Activated T-cell treated with anti-CD3 and anti-CD28 coated beads, Interleukin-2, amount 50 U/mL, for 1 hour (primary cell): ENCODE data around the gene E4F1.
"Not testable (repeated sequence)": the region's sequence is repeated elsewhere in the genome, so short reads cannot be mapped to it uniquely, and the experiment has no call there.

ENCODE experiments used
- DNase-seq: peaks from one replicate; pipeline ENCODE4 v3.0.0-alpha.2; 2020

The E4F1 gene

GRCh38 chr16:2189252-2189893 lies 34.0 kb upstream of the E4F1 start:
- DNase-seq = no peak

GRCh38 chr16:2190002-2190658 lies 33.3 kb upstream of the E4F1 start:
- DNase-seq = no peak

- no peak for DNase-seq
Observed at GRCh38 chr16:2190659-2191445, 32.5 kb upstream of the E4F1 start.

- no peak for DNase-seq
Observed at GRCh38 chr16:2191446-2191706, 32.0 kb upstream of the E4F1 start.

DNA sequence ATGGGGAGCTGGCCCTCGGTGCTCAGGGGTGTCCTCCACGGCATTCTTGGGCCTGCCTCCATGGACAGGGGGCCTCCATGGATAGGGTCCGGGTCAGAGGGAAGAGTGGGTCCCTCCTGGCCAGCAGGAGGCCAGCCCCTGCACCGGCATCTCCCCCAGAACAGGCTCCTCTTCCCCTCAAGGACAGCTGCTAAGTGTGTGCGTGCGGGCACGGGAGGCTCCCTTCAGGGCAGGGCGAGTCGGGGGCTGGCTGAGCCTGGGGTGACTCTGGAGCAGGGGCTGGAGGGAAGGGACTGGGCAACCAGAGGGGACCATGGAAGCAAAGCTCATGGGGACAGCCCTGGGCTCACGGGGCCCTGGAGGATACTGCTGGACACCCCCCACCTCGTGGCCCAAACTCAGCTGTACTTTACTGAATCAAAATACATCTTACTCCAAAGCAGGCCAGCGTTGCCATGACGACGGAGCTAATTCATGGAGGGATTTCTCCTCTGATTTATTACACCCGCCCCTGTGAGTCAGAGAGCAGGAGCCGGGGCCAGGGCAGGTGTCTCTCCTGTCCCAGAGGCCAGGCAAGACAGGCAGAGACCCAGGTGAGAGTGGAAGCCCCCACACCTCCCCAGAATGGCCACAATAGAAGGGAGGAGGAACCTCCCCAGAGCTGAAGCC lies 29.1 kb upstream of the E4F1 start:
- no peak for DNase-seq

DNA sequence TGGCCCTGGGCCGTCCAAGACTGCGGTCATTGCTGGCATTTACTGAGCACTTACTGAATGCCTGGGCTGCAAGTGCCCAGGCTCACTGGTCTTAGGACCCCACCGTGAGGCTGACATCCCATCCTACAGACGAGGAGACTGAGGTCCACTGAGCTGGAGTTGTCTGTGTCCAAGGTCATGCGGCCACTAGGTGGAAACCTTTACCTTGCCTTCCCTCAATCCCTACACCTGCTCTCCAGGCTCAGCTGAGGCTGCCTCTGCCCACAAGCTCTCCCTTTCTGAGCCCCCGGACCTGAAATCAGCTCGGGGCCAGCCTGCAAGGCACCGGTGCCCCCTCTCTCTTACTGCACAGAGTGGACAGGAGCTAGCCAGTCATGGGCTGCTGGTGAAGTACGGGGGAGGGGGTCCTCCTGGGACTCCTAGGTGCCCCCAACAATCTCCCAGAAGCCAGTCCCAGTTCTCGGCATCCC lies 28.5 kb upstream of the E4F1 start:
- peak; percentile 55 for DNase-seq

- DNase-seq = no peak
Observed at GRCh38 chr16:2195322-2196161, 27.8 kb upstream of the E4F1 start.

DNA sequence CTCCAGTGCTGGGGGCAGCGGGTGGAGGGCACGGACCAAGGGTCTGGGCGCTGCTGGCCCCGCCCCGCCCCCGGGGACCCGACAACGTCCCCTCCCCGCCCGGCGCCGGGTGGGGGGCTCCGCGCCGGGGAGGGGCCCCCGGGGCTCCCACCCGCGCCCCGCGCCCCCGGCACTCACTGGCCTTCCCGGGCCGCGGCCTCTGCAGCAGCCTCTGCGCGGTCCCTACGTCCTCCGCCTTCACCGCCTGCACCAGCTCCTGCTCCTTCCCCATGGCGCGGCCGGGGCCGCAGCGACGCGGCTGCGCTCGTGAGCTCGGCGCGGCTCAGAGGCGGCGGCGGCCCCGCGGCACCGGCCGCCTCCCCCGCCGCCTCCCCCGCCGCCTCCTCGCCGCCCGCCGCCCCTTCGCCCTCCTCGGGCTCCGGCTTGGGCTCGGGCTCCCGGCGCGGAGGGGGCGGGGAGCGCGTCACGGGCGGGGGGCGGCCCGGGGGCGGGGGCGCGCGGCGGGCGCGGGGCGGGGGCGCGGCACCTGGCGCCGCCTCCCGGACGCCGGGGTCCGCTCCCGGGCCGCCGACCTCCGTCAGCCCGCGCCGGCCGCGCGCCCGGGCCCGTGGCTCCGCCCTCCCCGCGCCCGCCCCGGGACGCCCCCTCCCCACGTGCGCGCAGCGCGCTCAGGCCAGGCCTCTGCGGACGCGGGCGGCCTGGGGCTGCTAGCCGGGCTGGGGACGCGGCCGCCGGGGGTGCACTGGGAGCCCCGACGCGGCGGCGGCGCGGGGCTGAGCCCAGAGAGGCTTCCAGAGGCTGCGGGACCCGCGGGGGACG lies 27.0 kb upstream of the E4F1 start, which contains the start of gene CASKIN1:
Gene CASKIN1, minus strand, starts transcription at position 444 of the 819 bp plus-strand sequence. Its CDS starts 173 bp downstream, at position 271.
- DNase-seq = peak; percentile 32

- no peak for DNase-seq
Observed at GRCh38 chr16:2196981-2197511, 26.3 kb upstream of the E4F1 start.

GRCh38 chr16:2197765-2198164 lies 25.6 kb upstream of the E4F1 start:
- no peak for DNase-seq

- DNase-seq = no peak
Observed at GRCh38 chr16:2198283-2198682, 25.1 kb upstream of the E4F1 start.

- no peak for DNase-seq
Observed at GRCh38 chr16:2199095-2199494, 24.3 kb upstream of the E4F1 start.

DNA sequence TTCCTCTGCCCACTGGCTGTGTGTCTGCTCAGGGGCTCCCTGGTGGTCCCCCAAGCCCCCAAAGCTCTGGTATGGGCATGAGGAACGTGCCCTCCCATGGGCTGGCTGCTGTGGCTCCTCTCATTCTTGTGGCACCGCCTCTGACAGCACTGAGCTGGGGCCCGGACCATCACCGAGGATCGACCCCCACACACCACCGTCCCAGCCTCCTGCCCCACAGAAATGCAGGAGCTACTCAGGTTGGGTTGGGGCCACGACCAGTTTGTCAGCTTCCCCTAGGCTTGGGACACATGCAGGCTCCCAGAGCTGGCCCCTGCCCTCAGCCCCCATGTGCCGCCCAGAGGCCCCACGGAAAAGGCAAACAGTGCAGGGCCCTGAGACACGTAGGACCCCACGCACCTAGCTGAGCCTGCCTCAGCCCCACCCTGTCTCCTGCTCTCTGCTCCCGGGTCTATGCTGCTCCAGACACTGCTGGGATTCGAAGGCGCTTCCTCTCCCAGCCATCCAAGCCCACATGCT lies 23.7 kb upstream of the E4F1 start:
- no peak for DNase-seq

DNA sequence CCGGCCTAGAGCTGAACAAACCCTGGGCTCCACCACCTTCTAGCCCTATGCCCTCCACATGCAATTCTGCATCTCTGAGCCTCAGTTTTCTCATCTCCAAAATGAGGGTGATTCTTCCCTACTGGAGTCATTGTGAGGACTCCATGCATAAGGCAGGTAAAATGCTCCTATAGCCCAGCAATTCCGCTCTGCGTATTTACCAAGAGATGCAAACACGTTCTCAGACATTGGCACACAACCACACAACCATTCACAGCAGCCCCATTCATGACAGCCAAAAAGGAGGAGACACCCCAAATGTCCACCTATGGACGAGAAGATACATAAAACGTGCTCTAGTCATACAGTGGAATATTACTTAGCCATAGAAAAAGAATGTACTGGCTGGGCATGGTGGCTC lies 23.1 kb upstream of the E4F1 start:
- no peak for DNase-seq

GRCh38 chr16:2203119-2203688 lies 20.2 kb upstream of the E4F1 start:
- not testable (repeated sequence) for DNase-seq

DNA sequence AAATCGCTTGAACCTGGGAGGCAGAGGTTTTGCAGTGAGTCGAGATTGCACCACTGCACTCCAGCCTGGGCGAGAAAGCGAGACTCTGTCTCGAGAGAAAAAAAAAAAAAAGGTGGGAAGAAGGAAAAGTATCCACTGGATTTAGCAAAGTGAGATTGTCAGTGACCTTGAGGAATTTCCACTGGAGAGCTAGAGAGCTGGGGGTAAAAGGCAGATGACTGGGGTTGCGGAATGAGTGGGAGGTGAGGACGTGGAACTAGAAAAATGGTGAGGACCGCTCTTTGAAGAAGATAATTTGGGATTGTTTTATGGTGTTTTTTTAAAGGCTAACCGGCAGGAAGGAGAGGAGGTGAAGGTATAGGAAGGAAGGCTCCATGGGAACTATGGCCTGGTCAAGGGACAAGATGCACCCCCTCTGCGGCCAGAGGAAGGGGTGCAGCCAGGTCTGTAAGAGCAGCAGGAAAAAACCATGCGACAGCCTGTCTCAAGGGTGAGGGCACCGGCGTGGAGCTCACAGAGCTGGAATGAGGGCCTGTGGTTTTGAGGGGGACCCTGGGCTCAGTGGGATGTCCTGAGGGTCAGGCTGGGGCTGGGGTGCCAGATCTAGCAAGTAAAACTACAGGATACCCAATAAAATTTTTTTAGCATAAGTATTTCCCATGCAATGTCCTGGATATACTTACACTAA lies 18.8 kb upstream of the E4F1 start:
- DNase-seq = peak; percentile 28

DNA sequence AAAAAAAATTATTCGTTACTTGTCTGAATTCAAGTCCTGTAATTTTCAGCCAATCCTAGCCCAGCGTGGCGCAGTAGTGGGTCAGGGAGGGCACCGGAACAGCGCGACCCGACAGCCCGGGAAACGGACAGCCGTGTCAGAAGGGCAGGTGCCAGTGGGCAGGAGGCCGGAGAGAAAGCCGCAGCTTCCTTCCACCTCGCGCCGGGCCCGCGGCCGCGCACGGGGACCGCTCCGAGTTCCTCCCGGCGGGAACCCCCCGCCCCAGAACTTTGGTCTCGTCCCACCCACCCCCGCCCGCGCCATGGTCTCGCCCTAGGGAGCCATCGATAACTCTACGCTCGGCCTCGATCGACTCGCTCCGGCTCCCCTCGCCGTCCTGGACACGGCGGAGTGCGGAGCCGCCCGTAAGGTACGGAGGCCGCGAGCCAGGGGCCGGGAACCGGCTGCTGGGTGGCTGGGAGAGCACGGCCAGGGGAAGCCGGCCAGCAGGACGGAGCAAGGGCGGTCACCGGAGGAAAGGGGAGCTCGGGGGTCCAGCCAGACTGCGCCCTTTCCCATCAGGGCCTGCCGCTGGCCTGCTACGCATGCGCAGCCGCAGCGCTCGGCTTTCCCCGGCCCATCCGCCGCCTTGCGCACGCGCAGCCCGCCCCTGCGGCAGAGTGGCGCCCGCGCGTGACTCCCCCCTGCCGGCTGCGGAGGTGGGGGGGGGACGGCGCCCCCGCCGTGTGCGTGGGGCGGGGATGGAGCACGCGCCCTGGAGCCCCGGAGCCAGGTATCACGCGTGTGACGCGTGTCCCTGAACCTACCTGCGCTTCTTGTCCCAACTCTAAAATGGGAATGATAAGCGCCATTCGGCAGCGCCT lies 18.1 kb upstream of the E4F1 start, which contains the start of gene MLST8:
Gene MLST8, plus strand, starts transcription at position 351 of the 863 bp plus-strand sequence. CDS start 632 bp downstream, outside the sequence.
- peak; percentile 96 for DNase-seq

DNA sequence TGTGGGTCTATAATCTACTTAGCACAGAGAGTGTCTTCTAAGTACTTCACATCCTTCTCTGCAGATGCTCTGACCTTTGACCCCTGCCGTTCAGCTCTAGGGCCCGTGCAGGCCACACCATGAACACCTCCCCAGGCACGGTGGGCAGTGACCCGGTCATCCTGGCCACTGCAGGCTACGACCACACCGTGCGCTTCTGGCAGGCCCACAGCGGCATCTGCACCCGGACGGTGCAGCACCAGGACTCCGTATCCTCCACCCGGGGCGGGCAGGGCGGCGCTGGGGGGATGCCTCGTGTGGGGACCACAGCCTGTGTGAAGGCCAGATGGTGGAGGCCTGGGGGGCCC lies 17.5 kb upstream of the E4F1 start:
- DNase-seq = no peak

- no peak for DNase-seq
Observed at GRCh38 chr16:2206420-2206779, 17.0 kb upstream of the E4F1 start.
